GM18498 (cell line): ENCODE measurements around the gene MLANA.

ENCODE experiments used
- ATAC-seq: cut with Tn5 transposase; IDR thresholded peaks from one replicate; pipeline ENCODE4 v1.9.1; 2021; ENCODE audit warnings: mild to moderate bottlenecking, moderate library complexity; ENCODE audit not compliant: unreplicated experiment

The MLANA gene

GRCh38 chr9:5897851-5898250 lies 7.2 kb downstream of the MLANA start:
- ATAC-seq = no peak

- ATAC-seq = no peak
Measured at GRCh38 chr9:5899292-5899691, 8.6 kb downstream of the MLANA start.

GRCh38 chr9:5900622-5901021 lies 9.9 kb downstream of the MLANA start:
- ATAC-seq = no peak

- no peak for ATAC-seq
Measured at GRCh38 chr9:5902377-5902776, 11.7 kb downstream of the MLANA start.

- no peak for ATAC-seq
Measured at GRCh38 chr9:5908918-5909317, 18.2 kb downstream of the MLANA start.

- no peak for ATAC-seq
Measured at GRCh38 chr9:5909976-5910375, 19.3 kb downstream of the MLANA start.

GRCh38 chr9:5910413-5911057 lies 19.8 kb downstream of the MLANA start:
- ATAC-seq = no peak

- ATAC-seq = no peak
Measured at GRCh38 chr9:5915438-5915837, 24.7 kb downstream of the MLANA start.

GRCh38 chr9:5917273-5917672 lies 26.6 kb downstream of the MLANA start:
- no peak for ATAC-seq

GRCh38 chr9:5917888-5918287 lies 27.2 kb downstream of the MLANA start:
- ATAC-seq = no peak

- ATAC-seq = no peak
Measured at GRCh38 chr9:5918460-5918859, 27.8 kb downstream of the MLANA start.

GRCh38 chr9:5920860-5921328 lies 30.2 kb downstream of the MLANA start:
- ATAC-seq = peak; percentile 91

GRCh38 chr9:5922192-5922591 lies 31.5 kb downstream of the MLANA start:
- ATAC-seq = peak; percentile 42

GRCh38 chr9:5931657-5932056 lies 41.0 kb downstream of the MLANA start:
- ATAC-seq = no peak

GRCh38 chr9:5938449-5938848 lies 47.8 kb downstream of the MLANA start:
- no peak for ATAC-seq

- no peak for ATAC-seq
Measured at GRCh38 chr9:5939530-5939929, 48.8 kb downstream of the MLANA start.

GRCh38 chr9:5941214-5941613 lies 50.5 kb downstream of the MLANA start:
- ATAC-seq = no peak

GRCh38 chr9:5945112-5945511 lies 54.4 kb downstream of the MLANA start:
- ATAC-seq = no peak

GRCh38 chr9:5947912-5948311 lies 57.2 kb downstream of the MLANA start:
- peak; percentile 62 for ATAC-seq

GRCh38 chr9:5949103-5949699 lies 58.5 kb downstream of the MLANA start:
- ATAC-seq = peak; percentile 76

GRCh38 chr9:5950261-5950660 lies 59.6 kb downstream of the MLANA start:
- no peak for ATAC-seq

GRCh38 chr9:5951686-5952211 lies 61.1 kb downstream of the MLANA start:
- no peak for ATAC-seq
